Karpas-422 (cell line): ENCODE data around the gene NES. TPM values are rescaled to one million over a fixed set of nuclear protein-coding genes. Genes with fewer than 3 reads are reported as not detected.

ENCODE experiments used
- DNase-seq: peaks from one replicate; pipeline ENCODE4 v3.0.0-alpha.2; 2015
- H2AFZ ChIP-seq: fragments of 200-600 bp; sonication (generic); 2 replicates; pipeline ENCODE4 v1.6.1; 2014; ENCODE audit warnings: antibody characterized with exemption, low read length, mixed read lengths
- H3K27ac ChIP-seq: fragments of 200-600 bp; sonication (generic); 2 replicates; pipeline ENCODE4 v1.5.1; 2014; ENCODE audit warnings: mild to moderate bottlenecking, low read length, moderate library complexity
- H3K27me3 ChIP-seq: fragments of 200-600 bp; sonication (generic); 2 replicates; pipeline ENCODE4 v1.6.1; 2014; ENCODE audit warnings: low read length, mixed read lengths
- H3K36me3 ChIP-seq: fragments of 200-600 bp; sonication (generic); 2 replicates; pipeline ENCODE4 v1.6.1; 2014; ENCODE audit warnings: low read length, mixed read lengths; ENCODE audit not compliant: insufficient read depth
- H3K4me1 ChIP-seq: fragments of 200-600 bp; sonication (generic); 2 replicates; pipeline ENCODE4 v1.6.1; 2014; ENCODE audit warnings: mild to moderate bottlenecking, low read length, mixed read lengths
- H3K4me2 ChIP-seq: fragments of 200-600 bp; sonication (generic); 2 replicates; pipeline ENCODE4 v1.6.1; 2014; ENCODE audit warnings: low read length, low read depth, mild to moderate bottlenecking; ENCODE audit not compliant: poor library complexity, severe bottlenecking
- H3K4me3 ChIP-seq: fragments of 200-600 bp; sonication (generic); 2 replicates; pipeline ENCODE4 v1.5.1; 2014; ENCODE audit warnings: mild to moderate bottlenecking, antibody characterized with exemption, low read length, mixed read lengths
- H3K79me2 ChIP-seq: fragments of 200-600 bp; sonication (generic); 2 replicates; pipeline ENCODE4 v1.6.1; 2014; ENCODE audit warnings: mild to moderate bottlenecking, low read length, mixed read lengths
- H3K9ac ChIP-seq: fragments of 200-600 bp; sonication (generic); 2 replicates; pipeline ENCODE4 v1.6.0; 2014; ENCODE audit warnings: low read length
- H3K9me2 ChIP-seq: fragments of 200-600 bp; sonication (generic), shearing (Covaris generic); replicated peaks from 2 replicates; pipeline ENCODE4 v1.6.0; 2014; ENCODE audit warnings: mild to moderate bottlenecking, low read length, moderate library complexity; ENCODE audit not compliant: insufficient read depth
- H3K9me3 ChIP-seq: fragments of 300-700, 200-600 bp; sonication (generic); 2 replicates; pipeline ENCODE4 v1.6.1; 2014; ENCODE audit warnings: low read length, mixed read lengths
- H4K20me1 ChIP-seq: fragments of 200-600 bp; sonication (generic); 2 replicates; pipeline ENCODE4 v1.6.1; 2014; ENCODE audit warnings: mild to moderate bottlenecking, antibody characterized with exemption, low read length, low read depth; ENCODE audit not compliant: insufficient read depth
- total RNA-seq: library from RNA; depleted of rRNA; stranded (reverse); fragments of >200 nt; shearing (Covaris generic); gene quantifications from 2 replicates; pipeline ENCODE4 v1.2.3, GENCODE V29; 2014; ENCODE audit warnings: low replicate concordance

Gene NES
- total RNA-seq, 1 experiment from 2014 or later, result not detected

DNA sequence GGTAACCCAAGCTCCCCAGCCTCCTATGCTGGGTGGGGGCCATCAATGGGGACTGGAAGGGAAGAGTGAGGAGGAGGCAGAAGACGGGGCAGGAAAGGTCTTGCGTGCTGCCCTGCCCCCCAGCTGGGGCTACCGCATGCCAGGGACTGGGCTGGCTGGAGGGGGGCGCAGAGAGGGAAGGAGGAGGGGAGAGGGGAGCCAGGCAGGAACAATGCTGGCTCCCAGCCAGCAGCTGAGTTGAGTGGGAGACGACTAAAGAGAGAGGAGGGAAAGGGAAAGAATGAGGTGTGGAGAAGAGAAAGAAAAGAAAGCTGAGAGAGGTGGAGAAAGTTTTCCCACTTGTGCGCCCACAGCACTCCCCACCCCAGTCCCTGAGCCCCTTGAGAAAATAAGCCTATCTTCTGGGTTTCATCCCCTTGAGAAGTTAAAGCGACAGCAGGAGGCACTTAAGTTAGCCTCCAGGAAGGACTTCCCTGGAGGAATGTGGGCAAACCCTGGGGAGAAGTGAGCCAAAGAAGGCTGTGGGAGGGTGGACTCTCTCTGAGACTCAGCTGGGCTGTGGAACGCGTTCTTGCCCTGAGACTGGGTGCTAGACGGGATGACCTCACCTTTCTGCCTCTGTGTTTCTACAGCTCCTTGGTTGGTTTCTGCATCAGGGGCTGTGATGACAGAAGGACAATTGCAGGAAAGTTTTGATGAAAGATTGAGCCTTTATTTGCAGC is 12.9 kb upstream of the NES start:
- Histone ChIP-seq H3K9me3 (no peaks in the 10 kb centered on the region), H3K9ac (no peak overlapping the region), H3K9me2 (no peaks in the 10 kb centered on the region), H4K20me1 (no peaks in the 10 kb centered on the region), H3K79me2 (no peaks in the 10 kb centered on the region), H3K4me1 (peaks cover 9% of the 10 kb centered on the region), H2AFZ (no peak overlapping the region), H3K27me3 (no peaks in the 10 kb centered on the region), H3K36me3 (no peaks in the 10 kb centered on the region), H3K4me3 (no peak overlapping the region), H3K27ac (no peak overlapping the region), H3K4me2 (no peak overlapping the region)
- DNase-seq, result no peak

- peak overlapping the region; percentile 21 for H3K4me2 ChIP-seq
- H3K9ac ChIP-seq, result no peak overlapping the region
- H3K27ac ChIP-seq, result no peak overlapping the region
- no peaks in the 10 kb centered on the region for H3K9me3 ChIP-seq
- no peaks in the 10 kb centered on the region for H3K36me3 ChIP-seq
- H3K4me3 ChIP-seq, result no peak overlapping the region
- H4K20me1 ChIP-seq, result no peaks in the 10 kb centered on the region
- H2AFZ ChIP-seq, result no peak overlapping the region
- DNase-seq, result peak; percentile 93
- no peaks in the 10 kb centered on the region for H3K27me3 ChIP-seq
- H3K4me1 ChIP-seq, result peaks cover 9% of the 10 kb centered on the region
- H3K79me2 ChIP-seq, result no peaks in the 10 kb centered on the region
- H3K9me2 ChIP-seq, result no peaks in the 10 kb centered on the region
These were observed 12.1 kb upstream of the NES start for GRCh38 chr1:156689035-156689952.

DNA sequence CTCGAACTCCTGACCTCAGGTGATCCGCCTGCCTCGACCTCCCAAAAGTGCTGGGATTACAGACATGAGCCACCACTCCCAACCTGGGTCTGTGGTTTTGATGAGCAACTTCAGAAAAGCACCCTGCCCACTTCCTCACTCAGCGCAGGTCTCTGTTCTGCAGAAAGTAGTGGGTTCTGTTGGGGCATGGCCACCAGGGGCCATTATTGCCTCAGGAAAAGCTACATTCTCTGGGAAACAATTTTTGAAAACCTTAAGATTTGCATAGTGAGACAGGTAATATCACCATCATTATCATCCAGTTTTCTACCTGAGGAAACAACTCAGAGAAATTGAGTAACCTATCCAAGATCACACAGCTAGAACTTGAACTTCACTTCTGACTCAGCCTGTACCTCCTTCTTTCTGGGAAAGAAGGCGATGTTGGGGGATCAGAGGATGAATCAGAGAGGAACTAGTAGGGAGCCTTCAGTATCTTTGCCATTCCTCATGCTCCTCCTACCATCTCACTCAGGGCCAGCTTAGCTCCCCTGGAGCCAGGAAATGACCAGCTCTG is 7.1 kb upstream of the NES start:
- Histone ChIP-seq H3K27me3 (no peaks in the 10 kb centered on the region), H3K4me2 (no peak overlapping the region), H3K4me1 (peaks cover 3% of the 10 kb centered on the region), H3K9me2 (no peaks in the 10 kb centered on the region), H4K20me1 (no peaks in the 10 kb centered on the region), H3K79me2 (no peaks in the 10 kb centered on the region), H3K36me3 (no peaks in the 10 kb centered on the region), H3K9ac (no peak overlapping the region), H3K4me3 (no peak overlapping the region), H3K9me3 (no peaks in the 10 kb centered on the region), H2AFZ (no peak overlapping the region), H3K27ac (no peak overlapping the region)
- DNase-seq, result no peak

GRCh38 chr1:156682166-156682890 is 5.1 kb upstream of the NES start:
- no peaks in the 10 kb centered on the region for H3K79me2 ChIP-seq
- no peaks in the 10 kb centered on the region for H3K9me2 ChIP-seq
- H3K9ac ChIP-seq, result no peak overlapping the region
- no peaks in the 10 kb centered on the region for H3K27me3 ChIP-seq
- no peaks in the 10 kb centered on the region for H3K9me3 ChIP-seq
- no peak for DNase-seq
- no peak overlapping the region for H2AFZ ChIP-seq
- H3K4me2 ChIP-seq, result no peak overlapping the region
- no peak overlapping the region for H3K4me3 ChIP-seq
- H3K27ac ChIP-seq, result no peak overlapping the region
- no peaks in the 10 kb centered on the region for H3K4me1 ChIP-seq
- no peaks in the 10 kb centered on the region for H3K36me3 ChIP-seq
- H4K20me1 ChIP-seq, result no peaks in the 10 kb centered on the region

DNA sequence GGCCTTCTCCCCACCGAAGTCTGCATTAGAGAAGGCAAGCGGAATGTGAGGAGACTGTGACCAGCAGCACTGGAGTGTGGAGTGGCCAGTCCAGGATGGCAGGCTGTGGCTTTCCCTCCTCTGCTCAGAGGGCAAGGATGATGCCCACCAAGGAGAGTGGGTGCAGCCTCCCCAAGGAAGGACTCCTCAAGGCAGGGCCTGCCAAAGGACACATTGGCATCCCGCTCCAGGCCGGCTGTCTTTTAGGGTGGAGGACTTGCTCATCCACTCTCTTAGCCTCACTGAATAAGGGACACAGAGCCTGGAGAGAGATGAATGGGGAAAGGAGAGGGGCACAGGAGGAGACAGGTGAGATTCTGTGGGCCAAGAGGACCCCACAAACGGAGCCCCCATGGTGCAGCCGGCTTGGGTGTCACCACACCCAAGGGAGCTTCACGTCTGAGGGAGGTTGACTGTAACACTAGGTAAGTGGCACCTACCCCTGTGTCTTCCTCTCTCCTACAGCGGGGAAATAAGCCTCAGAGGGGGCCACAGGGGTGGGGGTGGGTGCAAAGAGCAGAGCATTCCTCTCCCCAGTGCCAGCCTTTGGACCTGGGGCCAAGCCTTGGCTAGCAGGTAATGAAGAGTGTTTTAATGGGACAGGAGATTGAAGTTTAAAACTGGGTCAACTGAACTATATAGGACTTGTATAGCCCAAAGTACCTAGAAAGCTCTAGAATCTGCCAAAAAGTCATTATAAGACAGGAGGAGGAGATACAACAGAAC is 4.2 kb upstream of the NES start:
- H3K4me2 ChIP-seq, result no peak overlapping the region
- no peaks in the 10 kb centered on the region for H3K27me3 ChIP-seq
- H3K4me1 ChIP-seq, result no peaks in the 10 kb centered on the region
- no peak for DNase-seq
- no peaks in the 10 kb centered on the region for H3K36me3 ChIP-seq
- no peak overlapping the region for H3K9ac ChIP-seq
- no peaks in the 10 kb centered on the region for H4K20me1 ChIP-seq
- no peak overlapping the region for H3K27ac ChIP-seq
- no peak overlapping the region for H3K4me3 ChIP-seq
- no peak overlapping the region for H2AFZ ChIP-seq
- H3K9me3 ChIP-seq, result no peaks in the 10 kb centered on the region
- no peaks in the 10 kb centered on the region for H3K79me2 ChIP-seq
- H3K9me2 ChIP-seq, result no peaks in the 10 kb centered on the region

DNA sequence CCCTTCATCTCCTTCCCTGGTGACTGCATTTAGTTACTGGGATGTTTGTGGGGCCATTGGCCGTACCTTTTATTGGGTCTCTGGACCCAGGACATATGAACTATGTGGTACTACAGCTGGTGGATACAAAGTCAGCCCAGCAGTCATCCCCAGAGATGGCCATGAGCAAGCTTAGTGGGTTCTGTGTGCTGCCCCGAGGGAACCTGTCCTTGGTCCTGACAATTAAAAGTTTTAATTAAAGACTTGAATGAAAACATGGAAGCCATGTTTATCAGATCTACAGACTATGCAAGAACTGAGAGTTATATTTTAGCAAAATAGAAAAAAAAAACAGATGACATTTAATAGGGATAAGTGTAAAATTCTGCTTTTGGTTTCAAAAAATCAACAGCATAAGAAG is 2.8 kb upstream of the NES start:
- no peaks in the 10 kb centered on the region for H3K27me3 ChIP-seq
- no peaks in the 10 kb centered on the region for H4K20me1 ChIP-seq
- no peak overlapping the region for H3K4me3 ChIP-seq
- no peaks in the 10 kb centered on the region for H3K79me2 ChIP-seq
- H3K36me3 ChIP-seq, result no peaks in the 10 kb centered on the region
- H2AFZ ChIP-seq, result no peak overlapping the region
- H3K9ac ChIP-seq, result no peak overlapping the region
- no peaks in the 10 kb centered on the region for H3K9me3 ChIP-seq
- no peak overlapping the region for H3K27ac ChIP-seq
- H3K4me1 ChIP-seq, result no peaks in the 10 kb centered on the region
- no peak for DNase-seq
- no peak overlapping the region for H3K4me2 ChIP-seq
- no peaks in the 10 kb centered on the region for H3K9me2 ChIP-seq

DNA sequence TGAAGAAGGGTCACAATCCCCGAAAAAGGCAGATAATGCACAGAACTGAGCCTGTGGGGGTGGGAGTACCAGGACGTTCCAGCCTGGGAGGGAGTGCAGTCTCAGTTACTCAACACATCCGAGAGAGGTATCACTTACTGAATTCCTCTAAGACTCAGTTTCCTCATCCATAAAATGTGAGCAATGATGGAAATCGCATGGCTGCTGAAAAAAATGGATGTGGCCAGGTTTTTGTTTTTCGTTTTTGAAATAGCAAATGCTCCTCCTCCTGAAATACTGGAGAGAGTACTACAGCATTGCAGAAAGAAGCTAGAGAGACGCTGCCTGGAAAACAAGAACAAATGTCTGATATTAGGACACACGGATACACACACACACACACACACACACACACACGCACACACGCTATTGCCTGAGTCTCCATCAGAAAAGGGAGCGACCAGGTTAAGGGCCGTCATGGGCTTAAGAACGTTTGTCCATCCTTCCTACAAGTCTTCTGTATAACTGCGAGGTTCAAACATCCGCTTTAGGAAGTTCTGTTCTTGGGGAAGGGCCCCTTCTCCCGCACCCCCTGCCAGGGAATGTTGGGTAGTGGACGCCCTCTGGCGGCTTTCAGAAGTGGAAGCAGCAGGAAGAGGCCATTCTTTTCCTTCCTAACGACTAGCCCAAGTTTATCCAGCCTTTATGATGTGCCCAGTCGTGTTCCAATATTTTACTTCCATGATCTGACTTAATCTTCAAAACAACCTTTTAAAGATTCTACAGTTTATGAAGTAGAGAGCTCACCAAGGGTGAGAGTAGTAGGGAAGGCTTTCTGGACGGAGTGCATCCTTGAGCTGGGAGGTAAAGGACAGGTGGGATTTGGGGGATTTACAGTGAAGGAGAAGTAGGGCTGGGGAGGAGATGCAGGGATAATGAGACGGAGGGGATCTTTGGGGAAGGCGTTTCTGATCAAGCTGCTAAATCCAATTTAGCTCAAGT is 699 bp upstream of the NES start:
- Histone ChIP-seq H3K9me3 (no peaks in the 10 kb centered on the region), H3K27me3 (no peaks in the 10 kb centered on the region), H4K20me1 (0 out of 2 replicates have a peak, but pooled peaks cover 3% of the 10 kb centered on the region), H3K9me2 (no peaks in the 10 kb centered on the region), H3K4me3 (no peak overlapping the region), H3K36me3 (no peaks in the 10 kb centered on the region), H3K27ac (no peak overlapping the region), H3K79me2 (no peaks in the 10 kb centered on the region), H2AFZ (no peak overlapping the region), H3K4me1 (no peaks in the 10 kb centered on the region), H3K4me2 (no peak overlapping the region), H3K9ac (no peak overlapping the region)
- DNase-seq, result peak; percentile 58
